Pancreas (tissue), 10 donors: ENCODE data around the gene HECTD4. TPM values are rescaled to one million over a fixed set of nuclear protein-coding genes. Genes with fewer than 3 reads are reported as not detected.

Experiments
- ATAC-seq, 4 donors: fragments of 200-7000 bp; cut with Tn5 transposase; one replicate each; pipeline versions ENCODE4 v1.8.0 to v1.9.1; 2020; ENCODE audit warnings: mild to moderate bottlenecking in 4 of 4, moderate library complexity in 4 of 4
- DNase-seq, 6 donors: peaks; one replicate each; pipeline ENCODE4 v3.0.0-alpha.2; 2020
- FAIRE-seq: peaks from 2 replicates; lab custom pipeline; 2012; peaks lifted over from hg19 to GRCh38; lab: Jason Lieb, UNC
- H3K27ac ChIP-seq, 4 donors: fragments of 200-600 bp; sonication (generic); 1 replicate in 3 of 4; 2 replicates in 1 of 4; pipeline versions ENCODE4 v1.5.0 to v1.8.0; 2020
- H3K27me3 ChIP-seq, 4 donors: fragments of 200-600 bp; one replicate each; pipeline ENCODE4 v1.8.0; 2021
- H3K36me3 ChIP-seq, 3 donors: fragments of 200-600 bp; sonication (generic) in 1 of 3; one replicate each; pipeline versions ENCODE4 v1.5.0 to v1.8.0; 2020 to 2021
- H3K4me1 ChIP-seq, 3 donors: fragments of 200-600 bp; one replicate each; pipeline ENCODE4 v1.8.0; 2021
- H3K4me3 ChIP-seq, 4 donors: fragments of 200-600 bp; sonication (generic) in 2 of 4; one replicate each; pipeline versions ENCODE4 v1.5.0 to v1.8.0; 2020 to 2021
- H3K9me3 ChIP-seq, 4 donors: fragments of 200-600 bp; one replicate each; pipeline ENCODE4 v1.8.0; 2021
- WGBS, 2 donors: extraction: QIAGEN DNeasy Blood & Tissue Kit; methylation state at CpG; one replicate each; pipeline ENCODE4 v1.1.7; 2013; 5-methylcytosine and 5-hydroxymethylcytosine counted together
- intact Hi-C, 3 donors: fragments of 100-400 bp; cut with DNase I; formaldehyde crosslinking; loops; one replicate each; pipeline versions ENCODE4 v1.11.1 to v1.14.2; 2022
- polyA plus RNA-seq, 2 donors: library from polyadenylated mRNA; stranded (reverse); fragments of 200-250 nt; gene quantifications; one replicate each; pipeline ENCODE4 v1.2.3, GENCODE V29; 2013
- total RNA-seq, 6 donors: library from RNA; stranded (reverse); fragmentation: NEBNext Ultra II Directional in 4 of 6; extraction: Animal tissue kit (Norgen Biotek cat#: 25700) in 4 of 6; gene quantifications; one replicate each; pipeline versions ENCODE4 v1.2.1 to v1.2.4, GENCODE V29; 2021 to 2023
- TF ChIP-seq, protein P1 (sequence below), 4 donors: fragments of 200-600 bp; sonication (generic) in 3 of 4; IDR thresholded peaks; one replicate each; pipeline versions ENCODE4 v1.5.0 to v1.8.0; 2021; ENCODE audit warnings: antibody characterized with exemption in 4 of 4
- donor health status: healthy with polysubstance abuse.
- donor health status: DM: no; HTN: no; CAD: no; lungs with moderate emphysema.
- donor health status: DM: no; HTN: no; CAD: no.
- donor health status: control.
- donor health status: control.
- donor health status: Bipolar disorder and iron deficiency.
- donor health status: DM: yes; HTN: yes; CAD: no.
- donor health status: DM: no; HTN: no; CAD: no.
- donor health status: DM: no; HTN: no; CAD: no.
- donor health status: DM: yes; HTN: yes; CAD: no.

HECTD4 gene
- total and polyA plus RNA-seq, 8 donors, result 17.9 to 38.4 (median 26.4) TPM

DNA sequence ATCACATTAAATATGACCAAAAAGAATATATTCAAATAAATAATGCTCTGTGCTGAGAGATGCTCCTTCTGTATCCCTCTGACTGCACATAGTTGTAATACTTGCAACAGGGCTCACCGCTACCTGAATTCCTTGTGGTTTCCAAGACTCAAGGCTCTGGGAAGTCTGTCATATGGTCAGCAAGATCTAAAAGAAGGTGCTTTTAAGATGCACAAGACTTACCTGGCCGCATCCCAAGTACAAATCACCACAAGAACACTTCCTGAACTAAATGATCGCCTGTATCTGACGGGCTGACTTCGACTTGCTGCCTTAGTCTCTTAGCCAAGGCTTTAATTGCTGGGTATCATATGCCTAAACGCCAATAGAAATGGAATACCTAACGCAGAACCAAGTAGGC lies 67.2 kb downstream of the HECTD4 start:
- Histone ChIP-seq H3K4me3 (no peak overlapping the region), H3K36me3 (no peaks in the 10 kb centered on the region), H3K4me1 (peaks cover 0 to 3% (median 3%) of the 10 kb centered on the region in 3 donors), H3K27ac (no peak overlapping the region), H3K9me3 (no peaks in the 10 kb centered on the region), H3K27me3 (no peaks in the 10 kb centered on the region)
- DNase-seq (peak in 3 of 6 donors; percentile 10 to 31 (median 17)), FAIRE-seq (no peak), ATAC-seq (peak; percentile 23 to 70 (median 50))
- 53 to 60% methylated on average over 7 of the region's 7 CpGs for WGBS, 2 donors
- TF ChIP-seq, protein P1, sequence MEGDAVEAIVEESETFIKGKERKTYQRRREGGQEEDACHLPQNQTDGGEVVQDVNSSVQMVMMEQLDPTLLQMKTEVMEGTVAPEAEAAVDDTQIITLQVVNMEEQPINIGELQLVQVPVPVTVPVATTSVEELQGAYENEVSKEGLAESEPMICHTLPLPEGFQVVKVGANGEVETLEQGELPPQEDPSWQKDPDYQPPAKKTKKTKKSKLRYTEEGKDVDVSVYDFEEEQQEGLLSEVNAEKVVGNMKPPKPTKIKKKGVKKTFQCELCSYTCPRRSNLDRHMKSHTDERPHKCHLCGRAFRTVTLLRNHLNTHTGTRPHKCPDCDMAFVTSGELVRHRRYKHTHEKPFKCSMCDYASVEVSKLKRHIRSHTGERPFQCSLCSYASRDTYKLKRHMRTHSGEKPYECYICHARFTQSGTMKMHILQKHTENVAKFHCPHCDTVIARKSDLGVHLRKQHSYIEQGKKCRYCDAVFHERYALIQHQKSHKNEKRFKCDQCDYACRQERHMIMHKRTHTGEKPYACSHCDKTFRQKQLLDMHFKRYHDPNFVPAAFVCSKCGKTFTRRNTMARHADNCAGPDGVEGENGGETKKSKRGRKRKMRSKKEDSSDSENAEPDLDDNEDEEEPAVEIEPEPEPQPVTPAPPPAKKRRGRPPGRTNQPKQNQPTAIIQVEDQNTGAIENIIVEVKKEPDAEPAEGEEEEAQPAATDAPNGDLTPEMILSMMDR (IDR thresholded peaks at IDR 0.05), result no peak
- intact Hi-C loops, result no loop called here

DNA sequence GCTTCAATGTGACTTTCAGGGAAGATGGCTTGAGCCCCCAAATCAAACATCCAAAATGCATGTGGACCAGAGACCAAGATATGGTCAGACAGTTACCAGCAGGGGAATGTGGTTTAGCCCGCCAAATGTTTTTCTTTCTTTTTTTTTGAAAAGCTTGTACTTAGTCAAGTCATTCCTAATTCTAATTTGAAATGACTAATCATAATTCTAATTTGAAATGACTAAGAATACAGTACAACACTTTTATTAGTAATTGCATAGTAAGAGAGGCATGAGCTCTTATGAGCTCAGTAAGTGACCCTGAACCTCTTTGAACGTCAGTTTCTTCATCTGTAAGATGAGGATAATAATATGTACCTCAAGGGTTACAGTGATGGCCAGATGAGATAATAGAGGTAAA lies 72.4 kb downstream of the HECTD4 start:
- intact Hi-C loops, result no loop called here
- 84 to 89% methylated on average over 2 of the region's 2 CpGs for WGBS, 2 donors
- Histone ChIP-seq H3K9me3 (no peaks in the 10 kb centered on the region), H3K4me3 (no peak overlapping the region), H3K4me1 (peaks cover 3 to 7% (median 3%) of the 10 kb centered on the region in 3 donors), H3K27ac (no peak overlapping the region), H3K36me3 (no peaks in the 10 kb centered on the region), H3K27me3 (no peaks in the 10 kb centered on the region)
- FAIRE-seq, result no peak
- TF ChIP-seq, protein P1 (IDR thresholded peaks at IDR 0.05), result no peak
- DNase-seq, result no peak
- ATAC-seq, result no peak

DNA sequence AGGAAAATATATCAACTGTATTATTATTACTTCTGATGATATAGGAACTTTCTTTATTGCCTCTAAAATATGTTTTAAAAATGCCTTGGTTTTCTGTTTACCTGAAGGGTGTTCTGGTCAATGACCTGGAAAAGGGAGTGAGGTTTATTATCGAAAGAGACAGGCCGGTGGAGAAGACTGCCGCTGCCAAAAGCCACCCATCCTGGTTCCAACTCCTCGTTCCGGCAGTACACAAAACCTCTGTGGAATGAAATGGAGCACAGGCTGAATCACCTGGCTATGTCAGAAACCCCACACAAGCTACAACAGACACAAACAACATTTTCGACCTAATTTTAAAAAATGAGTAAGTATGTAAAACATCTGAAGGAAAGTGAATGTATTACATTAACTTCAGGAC lies 73.6 kb downstream of the HECTD4 start:
- TF ChIP-seq, protein P1 (IDR thresholded peaks at IDR 0.05), result no peak
- WGBS, 2 donors, result 87% methylated on average over 6 of the region's 6 CpGs
- Histone ChIP-seq H3K27ac (no peak overlapping the region), H3K27me3 (no peaks in the 10 kb centered on the region), H3K4me1 (peaks cover 0 to 7% (median 0%) of the 10 kb centered on the region in 3 donors), H3K36me3 (no peaks in the 10 kb centered on the region), H3K4me3 (no peak overlapping the region), H3K9me3 (no peaks in the 10 kb centered on the region)
- intact Hi-C loops, result no loop called here
- DNase-seq (no peak), FAIRE-seq (no peak), ATAC-seq (no peak)

DNA sequence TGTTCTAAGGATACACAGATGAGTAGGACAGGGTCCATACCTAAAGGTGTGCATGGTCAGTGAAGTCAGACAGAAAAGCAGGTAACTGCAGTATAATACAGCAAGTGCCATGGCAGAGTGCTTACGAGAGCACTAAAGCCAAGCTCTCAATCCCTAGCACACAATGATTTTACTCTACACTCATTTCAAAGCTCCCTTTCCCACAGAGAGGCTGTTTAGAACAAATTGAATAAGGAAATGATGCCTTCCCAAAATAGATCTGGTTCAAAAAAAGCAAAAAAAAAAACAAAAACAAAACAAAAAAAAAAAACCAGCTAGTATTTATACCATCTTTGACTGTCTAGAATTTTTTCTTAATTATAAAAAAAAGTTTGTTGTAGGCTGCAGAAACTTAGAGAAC lies 74.1 kb downstream of the HECTD4 start:
- TF ChIP-seq, protein P1 (IDR thresholded peaks at IDR 0.05), result no peak
- DNase-seq, result no peak

DNA sequence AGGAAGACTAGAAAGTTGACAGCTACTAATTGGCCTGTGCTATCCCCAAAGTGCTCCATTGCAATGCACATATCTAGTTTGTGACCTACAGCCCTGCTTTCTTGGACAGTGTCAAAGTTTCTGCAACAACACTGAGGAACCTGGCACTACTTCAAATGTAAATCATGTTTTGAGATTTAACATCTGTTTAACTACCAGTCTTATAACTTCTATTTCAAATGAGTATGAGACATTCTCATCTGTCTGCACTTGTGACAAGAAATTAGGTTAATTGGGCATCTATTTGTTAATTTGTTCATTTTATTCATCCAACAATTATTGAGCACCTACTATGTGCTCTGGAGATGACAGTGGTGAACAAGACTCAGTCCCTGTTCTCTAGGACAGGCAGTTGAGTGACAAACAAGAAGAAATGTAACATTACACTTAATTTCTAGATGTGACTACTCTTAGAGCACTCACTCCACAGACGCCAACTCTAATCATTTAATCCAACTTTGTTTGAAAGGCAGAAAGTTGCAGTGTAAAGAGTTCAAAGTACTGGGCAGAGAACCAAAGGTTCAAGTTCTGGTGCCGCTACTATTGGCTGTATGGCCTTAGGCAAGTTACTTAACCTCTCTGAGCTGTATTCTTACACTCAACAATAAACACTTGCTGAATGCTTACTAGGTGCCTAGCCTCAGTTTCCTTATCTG lies 74.8 kb downstream of the HECTD4 start:
- H3K36me3 ChIP-seq, result no peaks in the 10 kb centered on the region
- H3K27ac ChIP-seq, result no peak overlapping the region
- H3K9me3 ChIP-seq, result no peaks in the 10 kb centered on the region
- intact Hi-C loops, result no loop called here
- 76 to 91% methylated on average over 2 of the region's 2 CpGs for WGBS, 2 donors
- FAIRE-seq (no peak), DNase-seq (no peak), ATAC-seq (peak in 1 of 4 donors; percentile 20)
- no peak overlapping the region for H3K4me3 ChIP-seq
- peaks cover 0 to 7% (median 0%) of the 10 kb centered on the region in 3 donors for H3K4me1 ChIP-seq
- no peaks in the 10 kb centered on the region for H3K27me3 ChIP-seq
- TF ChIP-seq, protein P1 (IDR thresholded peaks at IDR 0.05), result no peak

More for the DNA sequence above, 74.1 kb downstream of the HECTD4 start:
- intact Hi-C loops, result no loop called here
- Histone ChIP-seq H3K4me1 (peaks cover 0 to 7% (median 0%) of the 10 kb centered on the region in 3 donors), H3K27me3 (no peaks in the 10 kb centered on the region), H3K9me3 (no peaks in the 10 kb centered on the region), H3K36me3 (no peaks in the 10 kb centered on the region), H3K4me3 (no peak overlapping the region), H3K27ac (no peak overlapping the region)
- no peak for FAIRE-seq
- WGBS, 2 donors, result 95 to 96% methylated on average over 1 of the region's 1 CpG
- ATAC-seq, result no peak
